ENCODE results near the gene CCDC47. TPM values are rescaled to one million over a fixed set of nuclear protein-coding genes. Genes with fewer than 3 reads are reported as not detected.

The CCDC47 gene
- total and polyA plus RNA-seq, 2 of the 13 experiments (the other 11 are each of a cell fraction or from before 2014, with no cell fraction given): 59.3 to 99.5 TPM

GRCh38 chr17:63741408-63742173 lies 31.8 kb downstream of the CCDC47 start, which contains the start of gene STRADA (continued):
- TF ChIP-seq, protein P1, sequence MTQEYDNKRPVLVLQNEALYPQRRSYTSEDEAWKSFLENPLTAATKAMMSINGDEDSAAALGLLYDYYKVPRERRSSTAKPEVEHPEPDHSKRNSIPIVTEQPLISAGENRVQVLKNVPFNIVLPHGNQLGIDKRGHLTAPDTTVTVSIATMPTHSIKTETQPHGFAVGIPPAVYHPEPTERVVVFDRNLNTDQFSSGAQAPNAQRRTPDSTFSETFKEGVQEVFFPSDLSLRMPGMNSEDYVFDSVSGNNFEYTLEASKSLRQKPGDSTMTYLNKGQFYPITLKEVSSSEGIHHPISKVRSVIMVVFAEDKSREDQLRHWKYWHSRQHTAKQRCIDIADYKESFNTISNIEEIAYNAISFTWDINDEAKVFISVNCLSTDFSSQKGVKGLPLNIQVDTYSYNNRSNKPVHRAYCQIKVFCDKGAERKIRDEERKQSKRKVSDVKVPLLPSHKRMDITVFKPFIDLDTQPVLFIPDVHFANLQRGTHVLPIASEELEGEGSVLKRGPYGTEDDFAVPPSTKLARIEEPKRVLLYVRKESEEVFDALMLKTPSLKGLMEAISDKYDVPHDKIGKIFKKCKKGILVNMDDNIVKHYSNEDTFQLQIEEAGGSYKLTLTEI (CRISPR knock-in tag; conservative IDR thresholded peaks at IDR 0.05): no peak
- TF ChIP-seq FOXP1 (IDR thresholded peaks at IDR 0.05): no peak
- TF ChIP-seq FOXP1 (CRISPR knock-in tag; IDR thresholded peaks at IDR 0.05): no peak
- peak; percentile 27; the same call in 1 of the 2 replicates for TF ChIP-seq RFXAP (CRISPR knock-in tag; IDR thresholded peaks at IDR 0.05; ENCODE audit: borderline replicate concordance)
- peak; percentile 94 for TF ChIP-seq MTERF4 (CRISPR knock-in tag; IDR thresholded peaks at IDR 0.05)
- TF ChIP-seq ZSCAN12 (CRISPR knock-in tag; IDR thresholded peaks at IDR 0.05): no peak
- TF ChIP-seq EHMT2 (IDR thresholded peaks at IDR 0.05; ENCODE audit: borderline replicate concordance, low read depth, low read length): no peak
- TF ChIP-seq ZNF354B (CRISPR knock-in tag; IDR thresholded peaks at IDR 0.05): no peak
- 0 out of 2 replicates have a peak, but pooled peaks have one; percentile 9 for TF ChIP-seq ZNF337 (CRISPR knock-in tag; IDR thresholded peaks at IDR 0.05; ENCODE audit: borderline replicate concordance, low read depth)
- TF ChIP-seq MATR3 (CRISPR knock-in tag; IDR thresholded peaks at IDR 0.05): no peak
- TF ChIP-seq NBN (conservative IDR thresholded peaks at IDR 0.05): no peak
- TF ChIP-seq ZEB1 (IDR thresholded peaks at IDR 0.05; ENCODE audit: insufficient replicate concordance, low read depth): peak; percentile 95
- TF ChIP-seq ZNF775 (CRISPR knock-in tag; IDR thresholded peaks at IDR 0.05; ENCODE audit: borderline replicate concordance): peak; percentile 5; the same call in 1 of the 2 replicates
- TF ChIP-seq CBX1 (IDR thresholded peaks at IDR 0.05; ENCODE audit: low read depth): peak; percentile 71
- peak; percentile 5; the same call in 1 of the 2 replicates for TF ChIP-seq ZNF12 (CRISPR knock-in tag; IDR thresholded peaks at IDR 0.05)
- TF ChIP-seq PITX1 (CRISPR knock-in tag; IDR thresholded peaks at IDR 0.05): peak; percentile 53; the same call in 1 of the 2 replicates
- TF ChIP-seq, protein P2, sequence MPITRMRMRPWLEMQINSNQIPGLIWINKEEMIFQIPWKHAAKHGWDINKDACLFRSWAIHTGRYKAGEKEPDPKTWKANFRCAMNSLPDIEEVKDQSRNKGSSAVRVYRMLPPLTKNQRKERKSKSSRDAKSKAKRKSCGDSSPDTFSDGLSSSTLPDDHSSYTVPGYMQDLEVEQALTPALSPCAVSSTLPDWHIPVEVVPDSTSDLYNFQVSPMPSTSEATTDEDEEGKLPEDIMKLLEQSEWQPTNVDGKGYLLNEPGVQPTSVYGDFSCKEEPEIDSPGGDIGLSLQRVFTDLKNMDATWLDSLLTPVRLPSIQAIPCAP (CRISPR knock-in tag; IDR thresholded peaks at IDR 0.05; ENCODE audit: low read depth): no peak
- TF ChIP-seq ZNF777 (CRISPR knock-in tag; IDR thresholded peaks at IDR 0.05): no peak; the same call in 1 of the 2 replicates
- TF ChIP-seq, protein P3, sequence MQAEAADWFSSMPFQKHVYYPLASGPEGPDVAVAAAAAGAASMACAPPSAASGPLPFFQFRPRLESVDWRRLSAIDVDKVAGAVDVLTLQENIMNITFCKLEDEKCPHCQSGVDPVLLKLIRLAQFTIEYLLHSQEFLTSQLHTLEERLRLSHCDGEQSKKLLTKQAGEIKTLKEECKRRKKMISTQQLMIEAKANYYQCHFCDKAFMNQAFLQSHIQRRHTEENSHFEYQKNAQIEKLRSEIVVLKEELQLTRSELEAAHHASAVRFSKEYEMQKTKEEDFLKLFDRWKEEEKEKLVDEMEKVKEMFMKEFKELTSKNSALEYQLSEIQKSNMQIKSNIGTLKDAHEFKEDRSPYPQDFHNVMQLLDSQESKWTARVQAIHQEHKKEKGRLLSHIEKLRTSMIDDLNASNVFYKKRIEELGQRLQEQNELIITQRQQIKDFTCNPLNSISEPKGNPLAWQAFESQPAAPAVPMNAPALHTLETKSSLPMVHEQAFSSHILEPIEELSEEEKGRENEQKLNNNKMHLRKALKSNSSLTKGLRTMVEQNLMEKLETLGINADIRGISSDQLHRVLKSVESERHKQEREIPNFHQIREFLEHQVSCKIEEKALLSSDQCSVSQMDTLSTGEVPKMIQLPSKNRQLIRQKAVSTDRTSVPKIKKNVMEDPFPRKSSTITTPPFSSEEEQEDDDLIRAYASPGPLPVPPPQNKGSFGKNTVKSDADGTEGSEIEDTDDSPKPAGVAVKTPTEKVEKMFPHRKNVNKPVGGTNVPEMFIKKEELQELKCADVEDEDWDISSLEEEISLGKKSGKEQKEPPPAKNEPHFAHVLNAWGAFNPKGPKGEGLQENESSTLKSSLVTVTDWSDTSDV (CRISPR knock-in tag; IDR thresholded peaks at IDR 0.05): peak; percentile 97
- no peak for TF ChIP-seq NONO (IDR thresholded peaks at IDR 0.05)
- TF ChIP-seq NONO (CRISPR knock-in tag; conservative IDR thresholded peaks at IDR 0.05): peak; percentile 87
- TF ChIP-seq TMF1 (CRISPR knock-in tag; IDR thresholded peaks at IDR 0.05; ENCODE audit: low read depth): peak; percentile 81; the same call in 1 of the 2 replicates
- no peak for TF ChIP-seq ZBTB8A (CRISPR knock-in tag; IDR thresholded peaks at IDR 0.05; ENCODE audit: borderline replicate concordance, low read depth)
